Astrocyte of the cerebellum (primary cell): ENCODE data around the gene GRK5.

Experiments used
- DNase-seq: peaks from one replicate; pipeline ENCODE4 v3.0.0-alpha.2; 2011; ENCODE audit warnings: low read depth
- H3K4me3 ChIP-seq: 2 replicates; pipeline ENCODE4 v1.5.1; 2011; ENCODE audit warnings: mild to moderate bottlenecking, low read depth, low read length, moderate library complexity
- in situ Hi-C: cut with HindIII; loops from 2 replicates; pipeline ENCODE4 v1.10.0; 2017; ENCODE audit warnings: low sequenced_read_pairs
- TF ChIP-seq, protein P1 (sequence below): IDR thresholded peaks from 2 replicates; pipeline ENCODE4 v1.5.1; 2012; ENCODE audit warnings: low read length, low read depth, moderate library complexity, mild to moderate bottlenecking; ENCODE audit errors: missing control alignments

The GRK5 gene

GRCh38 chr10:119241066-119241465 is 33.7 kb downstream of the GRK5 start:
- H3K4me3 ChIP-seq, result no peak overlapping the region
- TF ChIP-seq, protein P1, sequence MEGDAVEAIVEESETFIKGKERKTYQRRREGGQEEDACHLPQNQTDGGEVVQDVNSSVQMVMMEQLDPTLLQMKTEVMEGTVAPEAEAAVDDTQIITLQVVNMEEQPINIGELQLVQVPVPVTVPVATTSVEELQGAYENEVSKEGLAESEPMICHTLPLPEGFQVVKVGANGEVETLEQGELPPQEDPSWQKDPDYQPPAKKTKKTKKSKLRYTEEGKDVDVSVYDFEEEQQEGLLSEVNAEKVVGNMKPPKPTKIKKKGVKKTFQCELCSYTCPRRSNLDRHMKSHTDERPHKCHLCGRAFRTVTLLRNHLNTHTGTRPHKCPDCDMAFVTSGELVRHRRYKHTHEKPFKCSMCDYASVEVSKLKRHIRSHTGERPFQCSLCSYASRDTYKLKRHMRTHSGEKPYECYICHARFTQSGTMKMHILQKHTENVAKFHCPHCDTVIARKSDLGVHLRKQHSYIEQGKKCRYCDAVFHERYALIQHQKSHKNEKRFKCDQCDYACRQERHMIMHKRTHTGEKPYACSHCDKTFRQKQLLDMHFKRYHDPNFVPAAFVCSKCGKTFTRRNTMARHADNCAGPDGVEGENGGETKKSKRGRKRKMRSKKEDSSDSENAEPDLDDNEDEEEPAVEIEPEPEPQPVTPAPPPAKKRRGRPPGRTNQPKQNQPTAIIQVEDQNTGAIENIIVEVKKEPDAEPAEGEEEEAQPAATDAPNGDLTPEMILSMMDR, result no peak
- DNase-seq, result no peak
- in situ Hi-C loops, result no loop called here

- no peak overlapping the region for H3K4me3 ChIP-seq
- TF ChIP-seq, protein P1, result no peak
- DNase-seq, result no peak
- in situ Hi-C loops, result no loop called here
These were observed 34.8 kb downstream of the GRK5 start for GRCh38 chr10:119242186-119242585.

DNA sequence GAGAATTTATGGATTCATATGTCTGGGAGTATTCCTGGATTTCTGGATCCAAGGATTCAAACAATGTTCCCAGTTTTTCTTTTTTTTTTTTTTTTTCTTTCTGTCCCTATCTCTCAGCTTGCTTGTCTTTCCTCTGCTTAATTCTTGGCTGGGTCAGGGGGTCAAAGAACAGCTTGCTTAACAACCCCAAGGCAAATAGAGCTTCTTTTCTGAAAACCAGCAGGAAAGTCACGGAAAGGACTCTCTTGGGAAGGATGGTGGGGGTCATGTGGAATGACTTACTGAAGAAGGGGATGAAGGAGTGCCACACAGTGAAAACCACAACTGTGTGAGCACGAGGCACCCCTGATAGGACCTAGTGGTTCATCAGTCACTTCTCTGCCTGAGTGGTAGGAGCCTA is 36.1 kb downstream of the GRK5 start:
- DNase-seq, result no peak
- TF ChIP-seq, protein P1, result no peak
- H3K4me3 ChIP-seq, result no peak overlapping the region
- in situ Hi-C loops, result no loop called here

- TF ChIP-seq, protein P1, result no peak
- no peak for DNase-seq
- in situ Hi-C loops, result no loop called here
These were observed 36.6 kb downstream of the GRK5 start for GRCh38 chr10:119243967-119244366.

DNA sequence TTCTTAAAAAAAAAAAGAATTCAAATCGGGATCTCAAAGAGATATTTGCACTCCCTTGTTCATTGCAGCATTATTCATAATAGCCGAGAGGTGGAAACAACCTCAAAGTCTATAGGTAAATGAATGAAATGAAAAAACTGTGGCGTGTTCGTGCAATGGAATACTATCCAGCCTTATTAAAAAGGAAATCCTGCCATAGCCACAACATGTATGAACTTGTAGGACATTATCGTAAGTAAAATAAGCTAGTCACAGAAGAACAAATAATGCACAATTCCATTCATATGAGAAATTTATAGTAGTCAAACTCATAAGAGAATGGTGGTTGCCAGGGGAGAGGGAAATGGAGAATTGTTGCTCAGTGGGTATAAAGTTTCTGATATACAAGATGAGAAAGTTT is 37.9 kb downstream of the GRK5 start:
- no peak overlapping the region for H3K4me3 ChIP-seq
- no peak for DNase-seq
- in situ Hi-C loops, result no loop called here
- TF ChIP-seq, protein P1, result no peak

More at GRCh38 chr10:119243967-119244366, 36.6 kb downstream of the GRK5 start:
- no peak overlapping the region for H3K4me3 ChIP-seq

DNA sequence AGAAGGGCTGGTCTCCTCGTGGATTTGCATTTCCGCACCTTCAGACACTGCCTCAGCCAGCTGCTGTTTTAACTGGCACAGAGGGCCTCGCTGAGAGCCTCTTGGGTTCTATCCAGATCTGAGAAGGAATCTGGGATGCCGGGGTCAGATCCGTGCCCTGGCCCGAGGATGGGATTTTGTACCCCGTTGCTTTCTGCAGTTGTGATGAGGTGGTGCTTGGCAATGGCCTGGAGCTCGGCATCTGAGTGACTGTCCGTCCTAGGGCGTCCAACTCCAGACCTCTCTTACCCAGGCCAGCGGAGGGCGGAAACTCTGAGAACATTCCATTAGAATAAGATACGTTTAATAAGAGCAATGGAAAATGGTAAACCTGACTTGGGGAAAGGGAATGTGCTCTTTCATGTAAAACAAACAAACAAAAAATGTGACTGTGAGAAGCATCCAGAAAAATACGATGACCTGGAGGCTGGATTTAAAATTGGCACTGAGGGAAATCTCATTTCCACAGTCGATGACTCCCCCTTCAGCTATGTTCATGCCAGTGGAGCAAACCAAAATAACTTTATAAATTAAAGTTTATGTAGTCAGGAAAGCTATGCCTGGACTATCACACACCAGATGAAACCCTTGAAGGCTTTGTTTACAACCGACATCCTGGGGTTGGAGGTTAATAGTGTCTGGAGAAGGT is 39.6 kb downstream of the GRK5 start:
- DNase-seq, result peak; percentile 80
- TF ChIP-seq, protein P1, result no peak
- in situ Hi-C loops, result no loop called here
- no peak overlapping the region for H3K4me3 ChIP-seq
